ENCODE data around the gene SPESP1. TPM values are rescaled to one million over a fixed set of nuclear protein-coding genes. Genes with fewer than 3 reads are reported as not detected.

Gene SPESP1
- total and polyA plus RNA-seq, 5 donors from 2014 or later, result 0.33 to 3.8 (median 0.97) TPM; not detected in 1

- H3K4me3 Mint-ChIP-seq, result no peak overlapping the region
- H3K9me3 Mint-ChIP-seq, result no peaks in the 10 kb centered on the region
- Histone ChIP-seq H3K4me3 (ENCODE audit: low read depth, low read length) (no peak overlapping the region), H3K9me3 (ENCODE audit: control insufficient read depth in 2 of 2, low read length in 2 of 2) (no peaks in the 10 kb centered on the region), H3K27ac (ENCODE audit: insufficient read depth, low read length, poor library complexity, severe bottlenecking) (no peak overlapping the region), H3K4me1 (ENCODE audit: control insufficient read depth, insufficient read depth, low read length, poor library complexity, severe bottlenecking) (no peaks in the 10 kb centered on the region), H3K36me3 (ENCODE audit: control insufficient read depth, insufficient read depth, low read length) (no peaks in the 10 kb centered on the region), H3K27me3 (ENCODE audit: control insufficient read depth, insufficient read depth, low read length) (no peaks in the 10 kb centered on the region)
- no peak overlapping the region for H3K27ac Mint-ChIP-seq
- peaks cover 44% of the 10 kb centered on the region for H3K27me3 Mint-ChIP-seq
- H3K4me1 Mint-ChIP-seq, result peaks cover 0 to 2% (median 0%) of the 10 kb centered on the region in 4 donors
- no peak for DNase-seq
- ATAC-seq (ENCODE audit: low read depth in 2 of 2), result no peak
- H3K36me3 Mint-ChIP-seq, result no peaks in the 10 kb centered on the region
Measured at GRCh38 chr15:68900027-68900426, 30.3 kb upstream of the SPESP1 start.

GRCh38 chr15:68907396-68907923, 22.9 kb upstream of the SPESP1 start:
- H3K27me3 Mint-ChIP-seq, result peaks cover 62% of the 10 kb centered on the region
- DNase-seq (no peak), ATAC-seq (ENCODE audit: low read depth in 2 of 2) (no peak)
- H3K4me3 Mint-ChIP-seq, result no peak overlapping the region
- no peaks in the 10 kb centered on the region for H3K36me3 Mint-ChIP-seq
- H3K4me1 ChIP-seq (ENCODE audit: control insufficient read depth, insufficient read depth, low read length, poor library complexity, severe bottlenecking), result no peaks in the 10 kb centered on the region
- H3K9me3 Mint-ChIP-seq, result peaks cover 0 to 2% (median 0%) of the 10 kb centered on the region in 7 donors
- no peak overlapping the region for H3K27ac Mint-ChIP-seq
- H3K27me3 ChIP-seq (ENCODE audit: control insufficient read depth, insufficient read depth, low read length), result peaks cover 7% of the 10 kb centered on the region
- no peak overlapping the region for H3K27ac ChIP-seq (ENCODE audit: insufficient read depth, low read length, poor library complexity, severe bottlenecking)
- no peaks in the 10 kb centered on the region for H3K9me3 ChIP-seq (ENCODE audit: control insufficient read depth in 2 of 2, low read length in 2 of 2)
- H3K4me3 ChIP-seq (ENCODE audit: low read depth, low read length), result no peak overlapping the region
- H3K4me1 Mint-ChIP-seq, result no peaks in the 10 kb centered on the region
- no peaks in the 10 kb centered on the region for H3K36me3 ChIP-seq (ENCODE audit: control insufficient read depth, insufficient read depth, low read length)

GRCh38 chr15:68909601-68910100, 20.7 kb upstream of the SPESP1 start:
- no peak for ATAC-seq (ENCODE audit: low read depth in 2 of 2)
- no peak overlapping the region for H3K27ac Mint-ChIP-seq
- Histone ChIP-seq H3K4me3 (ENCODE audit: low read depth, low read length) (no peak overlapping the region), H3K27me3 (ENCODE audit: control insufficient read depth, insufficient read depth, low read length) (peaks cover 11% of the 10 kb centered on the region), H3K36me3 (ENCODE audit: control insufficient read depth, insufficient read depth, low read length) (no peaks in the 10 kb centered on the region), H3K4me1 (ENCODE audit: control insufficient read depth, insufficient read depth, low read length, poor library complexity, severe bottlenecking) (no peaks in the 10 kb centered on the region), H3K9me3 (ENCODE audit: control insufficient read depth in 2 of 2, low read length in 2 of 2) (no peaks in the 10 kb centered on the region), H3K27ac (ENCODE audit: insufficient read depth, low read length, poor library complexity, severe bottlenecking) (no peak overlapping the region)
- peaks cover 54% of the 10 kb centered on the region for H3K27me3 Mint-ChIP-seq
- peaks cover 0 to 2% (median 0%) of the 10 kb centered on the region in 7 donors for H3K9me3 Mint-ChIP-seq
- no peaks in the 10 kb centered on the region for H3K4me1 Mint-ChIP-seq
- H3K4me3 Mint-ChIP-seq, result no peak overlapping the region
- no peak for DNase-seq
- H3K36me3 Mint-ChIP-seq, result no peaks in the 10 kb centered on the region

GRCh38 chr15:68910341-68910740, 20.0 kb upstream of the SPESP1 start:
- Histone ChIP-seq H3K27ac (ENCODE audit: insufficient read depth, low read length, poor library complexity, severe bottlenecking) (no peak overlapping the region), H3K9me3 (ENCODE audit: control insufficient read depth in 2 of 2, low read length in 2 of 2) (no peaks in the 10 kb centered on the region), H3K4me3 (ENCODE audit: low read depth, low read length) (no peak overlapping the region), H3K27me3 (ENCODE audit: control insufficient read depth, insufficient read depth, low read length) (peaks cover 11% of the 10 kb centered on the region), H3K4me1 (ENCODE audit: control insufficient read depth, insufficient read depth, low read length, poor library complexity, severe bottlenecking) (no peaks in the 10 kb centered on the region), H3K36me3 (ENCODE audit: control insufficient read depth, insufficient read depth, low read length) (no peaks in the 10 kb centered on the region)
- DNase-seq (no peak), ATAC-seq (ENCODE audit: low read depth in 2 of 2) (no peak)
- H3K4me1 Mint-ChIP-seq, result no peaks in the 10 kb centered on the region
- H3K27me3 Mint-ChIP-seq, result peaks cover 51% of the 10 kb centered on the region
- no peak overlapping the region for H3K27ac Mint-ChIP-seq
- peaks cover 0 to 2% (median 0%) of the 10 kb centered on the region in 7 donors for H3K9me3 Mint-ChIP-seq
- H3K4me3 Mint-ChIP-seq, result no peak overlapping the region
- H3K36me3 Mint-ChIP-seq, result no peaks in the 10 kb centered on the region

- Histone ChIP-seq H3K27ac (ENCODE audit: insufficient read depth, low read length, poor library complexity, severe bottlenecking) (no peak overlapping the region), H3K4me3 (ENCODE audit: low read depth, low read length) (no peak overlapping the region), H3K4me1 (ENCODE audit: control insufficient read depth, insufficient read depth, low read length, poor library complexity, severe bottlenecking) (no peaks in the 10 kb centered on the region), H3K27me3 (ENCODE audit: control insufficient read depth, insufficient read depth, low read length) (peaks cover 13% of the 10 kb centered on the region), H3K9me3 (ENCODE audit: control insufficient read depth in 2 of 2, low read length in 2 of 2) (peaks cover 0 to 2% of the 10 kb centered on the region in 2 experiments), H3K36me3 (ENCODE audit: control insufficient read depth, insufficient read depth, low read length) (no peaks in the 10 kb centered on the region)
- Mint-ChIP-seq H3K4me1 (no peaks in the 10 kb centered on the region), H3K27ac (no peak overlapping the region), H3K4me3 (no peak overlapping the region), H3K9me3 (peaks cover 0 to 5% (median 0%) of the 10 kb centered on the region in 7 donors), H3K36me3 (no peaks in the 10 kb centered on the region), H3K27me3 (peaks cover 48% of the 10 kb centered on the region)
- DNase-seq (no peak), ATAC-seq (ENCODE audit: low read depth in 2 of 2) (no peak)
Measured at GRCh38 chr15:68910816-68911215, 19.5 kb upstream of the SPESP1 start.

- H3K9me3 ChIP-seq (ENCODE audit: control insufficient read depth in 2 of 2, low read length in 2 of 2), result no peaks in the 10 kb centered on the region
- H3K4me3 ChIP-seq (ENCODE audit: low read depth, low read length), result no peak overlapping the region
- no peak for ATAC-seq (ENCODE audit: low read depth in 2 of 2)
- H3K36me3 Mint-ChIP-seq, result no peaks in the 10 kb centered on the region
- H3K27ac ChIP-seq (ENCODE audit: insufficient read depth, low read length, poor library complexity, severe bottlenecking), result no peak overlapping the region
- no peak for DNase-seq
- peaks cover 6% of the 10 kb centered on the region for H3K27me3 ChIP-seq (ENCODE audit: control insufficient read depth, insufficient read depth, low read length)
- no peak overlapping the region for H3K4me3 Mint-ChIP-seq
- H3K36me3 ChIP-seq (ENCODE audit: control insufficient read depth, insufficient read depth, low read length), result no peaks in the 10 kb centered on the region
- H3K27me3 Mint-ChIP-seq, result peaks cover 22% of the 10 kb centered on the region
- no peak overlapping the region for H3K27ac Mint-ChIP-seq
- H3K4me1 ChIP-seq (ENCODE audit: control insufficient read depth, insufficient read depth, low read length, poor library complexity, severe bottlenecking), result no peaks in the 10 kb centered on the region
- H3K9me3 Mint-ChIP-seq, result no peaks in the 10 kb centered on the region
- H3K4me1 Mint-ChIP-seq, result no peaks in the 10 kb centered on the region
Measured at GRCh38 chr15:68921926-68922325, 8.4 kb upstream of the SPESP1 start.

GRCh38 chr15:68924866-68925560, 5.3 kb upstream of the SPESP1 start:
- H3K4me3 ChIP-seq (ENCODE audit: low read depth, low read length), result no peak overlapping the region
- H3K9me3 Mint-ChIP-seq, result peaks cover 0 to under 1% (median 0%) of the 10 kb centered on the region in 7 donors
- H3K4me1 Mint-ChIP-seq, result no peaks in the 10 kb centered on the region
- peaks cover 23% of the 10 kb centered on the region for H3K27me3 Mint-ChIP-seq
- peaks cover 6% of the 10 kb centered on the region for H3K27me3 ChIP-seq (ENCODE audit: control insufficient read depth, insufficient read depth, low read length)
- ATAC-seq (ENCODE audit: low read depth in 2 of 2) (no peak), DNase-seq (peak; percentile 27 to 55 (median 41))
- no peak overlapping the region for H3K27ac ChIP-seq (ENCODE audit: insufficient read depth, low read length, poor library complexity, severe bottlenecking)
- H3K4me3 Mint-ChIP-seq, result no peak overlapping the region
- no peak overlapping the region for H3K27ac Mint-ChIP-seq
- no peaks in the 10 kb centered on the region for H3K36me3 Mint-ChIP-seq
- no peaks in the 10 kb centered on the region for H3K9me3 ChIP-seq (ENCODE audit: control insufficient read depth in 2 of 2, low read length in 2 of 2)
- H3K4me1 ChIP-seq (ENCODE audit: control insufficient read depth, insufficient read depth, low read length, poor library complexity, severe bottlenecking), result no peaks in the 10 kb centered on the region
- no peaks in the 10 kb centered on the region for H3K36me3 ChIP-seq (ENCODE audit: control insufficient read depth, insufficient read depth, low read length)

GRCh38 chr15:68933001-68933400, 2.7 kb downstream of the SPESP1 start:
- H3K36me3 Mint-ChIP-seq, result no peaks in the 10 kb centered on the region
- H3K4me3 Mint-ChIP-seq, result no peak overlapping the region
- no peak for ATAC-seq (ENCODE audit: low read depth in 2 of 2)
- peaks cover 0 to 2% (median 0%) of the 10 kb centered on the region in 7 donors for H3K9me3 Mint-ChIP-seq
- DNase-seq, result no peak
- peaks cover 0 to 4% (median 0%) of the 10 kb centered on the region in 4 donors for H3K4me1 Mint-ChIP-seq
- peaks cover 14% of the 10 kb centered on the region for H3K27me3 Mint-ChIP-seq
- Histone ChIP-seq H3K4me3 (ENCODE audit: low read depth, low read length) (no peak overlapping the region), H3K9me3 (ENCODE audit: control insufficient read depth in 2 of 2, low read length in 2 of 2) (no peaks in the 10 kb centered on the region), H3K4me1 (ENCODE audit: control insufficient read depth, insufficient read depth, low read length, poor library complexity, severe bottlenecking) (no peaks in the 10 kb centered on the region), H3K27ac (ENCODE audit: insufficient read depth, low read length, poor library complexity, severe bottlenecking) (no peak overlapping the region), H3K36me3 (ENCODE audit: control insufficient read depth, insufficient read depth, low read length) (no peaks in the 10 kb centered on the region), H3K27me3 (ENCODE audit: control insufficient read depth, insufficient read depth, low read length) (peaks cover 4% of the 10 kb centered on the region)
- no peak overlapping the region for H3K27ac Mint-ChIP-seq
